ENCODE measurements around the gene TMEM132D.

TMEM132D gene

DNA sequence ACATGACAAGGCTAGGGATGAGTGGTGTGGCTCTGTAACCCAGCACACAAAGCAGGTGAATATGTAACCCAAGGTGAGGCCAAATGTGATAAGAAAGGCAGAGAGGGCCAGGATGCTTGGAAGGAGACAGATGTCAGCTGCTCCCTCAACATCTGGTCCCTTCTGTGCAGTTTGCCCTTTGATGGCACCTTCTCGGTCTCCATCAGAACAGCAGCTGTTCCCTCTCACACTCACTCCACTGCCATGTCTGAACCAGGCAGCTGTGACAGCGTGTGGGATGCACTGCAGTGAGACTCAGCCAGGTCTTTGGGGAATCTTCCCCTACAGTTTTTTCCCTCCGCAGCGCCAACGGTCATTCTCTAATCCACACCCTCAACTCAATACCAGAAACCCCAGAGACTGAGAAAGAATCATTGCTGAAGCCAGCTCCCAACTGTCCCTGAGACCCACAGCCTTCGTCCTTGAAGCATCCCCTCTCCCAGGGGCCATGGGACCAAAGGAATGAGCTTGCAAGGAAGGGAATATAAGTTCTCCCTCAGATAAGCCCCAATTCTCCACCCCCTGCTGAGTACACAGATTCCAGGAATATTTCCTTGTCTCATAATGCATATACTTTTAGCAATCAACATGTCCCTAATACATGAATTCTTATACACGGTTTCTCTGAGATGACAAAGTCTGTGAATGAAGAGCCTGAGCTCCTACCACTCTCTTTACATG is 820.5 kb downstream of the TMEM132D start:
- TF ChIP-seq, protein P1, sequence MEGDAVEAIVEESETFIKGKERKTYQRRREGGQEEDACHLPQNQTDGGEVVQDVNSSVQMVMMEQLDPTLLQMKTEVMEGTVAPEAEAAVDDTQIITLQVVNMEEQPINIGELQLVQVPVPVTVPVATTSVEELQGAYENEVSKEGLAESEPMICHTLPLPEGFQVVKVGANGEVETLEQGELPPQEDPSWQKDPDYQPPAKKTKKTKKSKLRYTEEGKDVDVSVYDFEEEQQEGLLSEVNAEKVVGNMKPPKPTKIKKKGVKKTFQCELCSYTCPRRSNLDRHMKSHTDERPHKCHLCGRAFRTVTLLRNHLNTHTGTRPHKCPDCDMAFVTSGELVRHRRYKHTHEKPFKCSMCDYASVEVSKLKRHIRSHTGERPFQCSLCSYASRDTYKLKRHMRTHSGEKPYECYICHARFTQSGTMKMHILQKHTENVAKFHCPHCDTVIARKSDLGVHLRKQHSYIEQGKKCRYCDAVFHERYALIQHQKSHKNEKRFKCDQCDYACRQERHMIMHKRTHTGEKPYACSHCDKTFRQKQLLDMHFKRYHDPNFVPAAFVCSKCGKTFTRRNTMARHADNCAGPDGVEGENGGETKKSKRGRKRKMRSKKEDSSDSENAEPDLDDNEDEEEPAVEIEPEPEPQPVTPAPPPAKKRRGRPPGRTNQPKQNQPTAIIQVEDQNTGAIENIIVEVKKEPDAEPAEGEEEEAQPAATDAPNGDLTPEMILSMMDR (IDR thresholded peaks at IDR 0.05; ENCODE audit: low read depth, low read length) = no peak
- no peak for DNase-seq (ENCODE audit: extremely low read depth, low read depth)

DNA sequence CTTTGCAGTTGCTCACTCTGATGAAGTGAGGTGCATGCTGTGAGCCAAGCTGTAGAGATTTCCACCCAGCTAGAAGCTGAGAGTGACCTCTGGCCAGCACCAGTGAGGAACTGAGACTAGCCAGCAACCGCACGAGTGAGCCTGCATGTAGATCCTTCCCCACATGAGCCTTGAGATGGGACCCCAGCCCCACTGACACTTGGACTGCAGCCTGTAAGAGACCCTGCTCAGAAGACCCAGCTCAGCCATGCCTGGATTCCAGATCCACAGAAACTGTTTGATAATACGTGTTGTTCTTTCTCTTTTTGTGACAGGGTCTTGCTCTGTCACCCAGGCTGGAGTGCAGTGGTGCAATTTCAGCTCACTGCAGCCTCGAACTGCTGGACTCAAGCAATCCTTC is 821.4 kb downstream of the TMEM132D start:
- no peak for DNase-seq (ENCODE audit: extremely low read depth, low read depth)
- TF ChIP-seq, protein P1 (IDR thresholded peaks at IDR 0.05; ENCODE audit: low read depth, low read length) = no peak

DNA sequence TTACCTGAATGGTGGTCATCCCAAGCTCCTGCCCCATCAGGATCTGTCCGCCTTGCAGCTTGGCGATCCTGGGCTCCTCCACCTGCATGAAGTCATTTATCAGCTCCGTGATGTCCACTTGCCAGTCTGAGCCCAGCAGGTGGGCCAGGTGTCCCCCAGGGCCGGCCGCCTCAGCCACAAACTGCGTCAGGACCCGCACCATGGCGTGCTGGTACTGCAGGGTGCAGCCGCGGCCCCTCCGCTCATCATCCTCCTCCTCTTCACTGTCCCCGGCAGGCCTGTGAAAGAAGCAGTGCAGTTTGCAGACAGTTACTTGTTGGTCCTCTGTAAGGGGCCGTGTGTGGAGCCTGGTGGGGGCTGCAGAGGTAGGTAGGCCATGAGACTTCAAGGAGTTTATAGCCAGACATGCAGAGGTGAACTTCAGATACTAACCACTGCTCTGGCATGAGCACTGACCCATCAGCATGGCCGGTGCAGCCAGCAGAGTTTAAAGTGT is 822.0 kb downstream of the TMEM132D start:
- DNase-seq (ENCODE audit: extremely low read depth, low read depth) = no peak
- TF ChIP-seq, protein P1 (IDR thresholded peaks at IDR 0.05; ENCODE audit: low read depth, low read length) = no peak

DNA sequence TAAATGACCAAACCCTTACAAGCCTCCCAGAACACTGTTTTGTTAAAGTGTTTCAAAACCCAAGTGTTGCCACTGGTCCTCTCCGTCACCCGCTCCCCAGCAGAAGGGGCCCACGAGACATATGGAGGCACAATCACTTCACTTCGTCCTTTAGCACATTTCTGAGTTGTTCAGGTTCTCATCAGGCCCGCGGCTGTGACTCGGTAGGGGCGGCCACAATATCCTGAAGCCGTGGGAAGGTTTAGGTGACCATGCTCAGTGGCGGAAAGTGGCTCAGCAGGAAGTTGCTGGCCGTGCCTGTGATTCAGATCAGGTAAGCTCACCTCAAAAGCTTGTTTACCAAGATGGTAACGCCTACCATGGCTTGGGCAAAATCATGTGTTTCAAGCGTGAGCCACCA is 823.0 kb downstream of the TMEM132D start:
- TF ChIP-seq, protein P1 (IDR thresholded peaks at IDR 0.05; ENCODE audit: low read depth, low read length) = no peak
- no peak for DNase-seq (ENCODE audit: extremely low read depth, low read depth)

DNA sequence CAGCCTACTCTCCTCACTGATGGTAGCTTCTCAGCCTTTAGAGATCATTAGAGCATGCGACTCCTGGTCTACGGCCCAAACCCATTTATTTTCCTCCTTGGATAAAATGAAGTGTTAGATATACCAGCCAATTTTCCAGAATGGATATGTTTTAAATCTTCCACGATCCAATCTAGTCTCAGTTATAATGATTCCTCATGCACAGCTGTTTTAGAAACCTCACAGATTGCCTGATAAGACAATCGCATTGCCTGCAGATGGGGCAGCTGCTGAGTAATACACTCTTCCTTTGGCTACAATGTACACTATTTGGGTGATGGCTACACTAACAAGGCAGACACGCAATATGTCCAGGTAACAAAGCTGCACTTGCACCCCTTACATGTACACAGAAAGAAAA is 823.4 kb downstream of the TMEM132D start:
- TF ChIP-seq, protein P1 (IDR thresholded peaks at IDR 0.05; ENCODE audit: low read depth, low read length) = no peak
- no peak for DNase-seq (ENCODE audit: extremely low read depth, low read depth)

DNA sequence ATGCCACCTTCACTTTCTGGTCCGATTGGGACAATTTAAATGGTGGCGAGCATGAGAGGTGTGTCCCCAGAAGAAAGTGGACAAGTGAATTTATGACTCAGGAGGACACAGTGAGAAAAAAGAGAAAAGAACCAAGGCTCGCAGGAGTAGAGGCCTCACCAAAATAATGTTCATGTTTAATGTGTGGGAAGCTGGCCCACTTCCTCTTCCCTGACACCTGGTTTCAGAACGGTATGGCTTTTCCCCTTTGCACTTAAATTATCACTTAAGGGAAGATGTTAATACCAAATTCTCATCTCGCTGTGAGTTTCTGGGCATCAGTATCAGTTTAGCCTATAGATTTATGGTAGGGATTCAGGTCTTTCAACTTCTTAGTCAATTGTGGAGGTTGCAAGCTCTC is 824.1 kb downstream of the TMEM132D start:
- TF ChIP-seq, protein P1 (IDR thresholded peaks at IDR 0.05; ENCODE audit: low read depth, low read length) = no peak
- DNase-seq (ENCODE audit: extremely low read depth, low read depth) = no peak

DNA sequence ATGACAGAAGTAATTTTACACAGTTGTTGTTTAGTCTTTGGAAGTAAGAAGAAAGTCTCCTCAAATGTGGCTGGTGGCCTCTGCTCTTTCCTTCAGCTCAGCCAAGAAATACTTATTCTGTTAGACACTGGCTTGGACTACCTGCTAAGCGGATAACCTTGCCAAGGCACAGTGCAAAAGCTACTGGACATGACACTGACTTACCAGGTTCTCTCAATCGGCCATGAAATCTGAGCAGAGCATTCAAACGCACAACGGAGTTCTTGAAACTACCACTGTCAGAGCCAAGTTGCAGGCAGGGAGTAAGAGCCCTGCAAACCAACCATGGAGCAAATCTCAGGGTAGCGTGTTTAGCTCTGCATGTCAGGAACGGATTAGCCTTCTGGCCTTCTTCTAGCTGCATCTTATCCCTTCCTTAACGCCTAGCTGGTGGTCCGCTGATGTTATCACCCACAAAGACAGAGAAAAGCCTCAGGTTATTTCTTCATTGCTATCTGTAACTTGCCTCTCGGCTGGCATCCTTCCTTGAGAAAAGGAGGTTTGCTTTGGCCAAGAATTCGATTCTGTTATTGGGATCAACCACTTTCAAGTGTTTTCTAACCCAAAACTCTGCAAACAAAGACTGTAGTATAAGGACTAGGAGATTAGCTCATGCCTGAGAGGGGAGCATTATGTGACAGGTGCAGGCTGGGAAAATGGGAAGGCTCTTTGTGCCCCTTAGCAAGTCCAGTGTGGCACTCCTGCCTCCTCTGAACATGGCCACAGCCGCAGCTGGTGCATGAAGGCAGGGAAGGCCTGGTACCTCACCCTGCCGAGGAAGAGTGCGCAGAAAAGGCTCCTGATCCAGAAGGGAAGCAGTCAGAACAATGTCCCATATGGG is 827.1 kb downstream of the TMEM132D start:
- TF ChIP-seq, protein P1 (IDR thresholded peaks at IDR 0.05; ENCODE audit: low read depth, low read length) = no peak
- DNase-seq (ENCODE audit: extremely low read depth, low read depth) = no peak
